Measurements from ENCODE around the gene TBC1D8. TPM values are rescaled to one million over a fixed set of nuclear protein-coding genes. Genes with fewer than 3 reads are reported as not detected.

Gene TBC1D8
- total and polyA plus RNA-seq, 3 donors from 2014 or later: 62.2 to 125 (median 90.1) TPM

DNA sequence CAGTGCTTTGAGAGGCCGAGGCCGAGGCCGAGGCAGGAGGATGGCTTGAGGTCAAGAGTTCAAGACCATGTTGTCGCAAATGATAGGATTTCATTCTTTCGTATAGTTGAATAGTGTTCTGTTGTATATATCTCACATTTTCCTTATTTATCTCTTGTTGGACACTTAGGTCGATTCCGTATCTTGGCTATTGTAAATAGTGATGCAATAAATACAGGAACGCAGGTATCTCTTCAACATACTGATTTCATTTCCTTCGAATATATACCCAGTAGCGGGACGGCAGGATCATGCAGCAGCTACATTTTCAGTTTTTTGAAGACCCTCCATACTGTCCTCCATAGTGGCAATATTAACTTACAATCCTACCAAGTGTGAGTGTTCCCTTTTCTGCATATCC is 4.1 kb downstream of the TBC1D8 start:
- Histone ChIP-seq H3K36me3 (ENCODE audit: low read depth, missing control alignments) (no peaks in the 10 kb centered on the region), H3K4me3 (no peak overlapping the region), H3K9me3 (no peaks in the 10 kb centered on the region), H3K4me1 (peaks cover 15% of the 10 kb centered on the region), H3K27ac (no peak overlapping the region), H3K27me3 (no peaks in the 10 kb centered on the region)
- no peak for DNase-seq
- 85% methylated on average over 11 of the region's 11 CpGs for WGBS, 2 donors
- intact Hi-C loops (cut with DNase I; ENCODE audit: low total_unique reads): no loop called here
- no peak for TF ChIP-seq POLR2A (IDR thresholded peaks at IDR 0.05)
- TF ChIP-seq, protein P1, sequence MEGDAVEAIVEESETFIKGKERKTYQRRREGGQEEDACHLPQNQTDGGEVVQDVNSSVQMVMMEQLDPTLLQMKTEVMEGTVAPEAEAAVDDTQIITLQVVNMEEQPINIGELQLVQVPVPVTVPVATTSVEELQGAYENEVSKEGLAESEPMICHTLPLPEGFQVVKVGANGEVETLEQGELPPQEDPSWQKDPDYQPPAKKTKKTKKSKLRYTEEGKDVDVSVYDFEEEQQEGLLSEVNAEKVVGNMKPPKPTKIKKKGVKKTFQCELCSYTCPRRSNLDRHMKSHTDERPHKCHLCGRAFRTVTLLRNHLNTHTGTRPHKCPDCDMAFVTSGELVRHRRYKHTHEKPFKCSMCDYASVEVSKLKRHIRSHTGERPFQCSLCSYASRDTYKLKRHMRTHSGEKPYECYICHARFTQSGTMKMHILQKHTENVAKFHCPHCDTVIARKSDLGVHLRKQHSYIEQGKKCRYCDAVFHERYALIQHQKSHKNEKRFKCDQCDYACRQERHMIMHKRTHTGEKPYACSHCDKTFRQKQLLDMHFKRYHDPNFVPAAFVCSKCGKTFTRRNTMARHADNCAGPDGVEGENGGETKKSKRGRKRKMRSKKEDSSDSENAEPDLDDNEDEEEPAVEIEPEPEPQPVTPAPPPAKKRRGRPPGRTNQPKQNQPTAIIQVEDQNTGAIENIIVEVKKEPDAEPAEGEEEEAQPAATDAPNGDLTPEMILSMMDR (IDR thresholded peaks at IDR 0.05): no peak

DNA sequence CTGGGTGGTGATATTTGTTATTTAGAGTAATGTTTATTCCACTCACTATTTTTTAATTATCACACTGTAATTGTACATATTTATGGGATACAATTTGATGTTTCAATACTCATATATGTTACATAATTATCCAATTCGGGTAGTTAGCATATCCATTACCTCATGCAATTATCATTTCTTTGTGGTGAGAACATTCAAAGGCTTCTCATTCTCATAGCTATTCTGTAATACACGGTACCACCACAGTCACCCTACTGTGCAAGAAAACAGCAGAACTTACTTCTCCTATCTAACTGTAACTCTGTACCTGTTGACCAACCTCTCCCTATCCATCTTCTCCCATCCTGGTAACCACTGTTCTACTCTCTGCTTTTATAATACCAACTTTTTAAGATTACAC is 4.6 kb downstream of the TBC1D8 start:
- no peak for DNase-seq
- intact Hi-C loops (cut with DNase I; ENCODE audit: low total_unique reads): no loop called here
- WGBS, 2 donors: 82 to 83% methylated on average over 2 of the region's 2 CpGs

DNA sequence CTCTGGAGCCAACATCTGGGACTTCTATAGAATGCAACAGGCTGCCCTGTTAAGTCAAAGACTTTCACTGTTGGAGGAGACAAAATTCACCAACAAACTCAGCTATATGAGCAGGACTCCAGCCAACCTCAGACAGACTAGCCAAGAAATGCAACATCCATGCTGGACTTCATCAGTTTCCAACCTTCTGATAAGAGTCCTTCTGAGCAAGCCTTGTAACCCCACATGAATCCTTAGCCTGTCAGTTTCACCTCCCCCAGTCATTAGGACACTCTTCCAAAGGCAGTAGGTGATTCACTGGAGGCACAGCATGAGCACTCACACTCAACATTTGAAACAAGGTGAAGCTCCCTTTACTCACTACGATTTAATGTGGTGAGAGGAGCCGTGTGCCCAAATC is 5.8 kb downstream of the TBC1D8 start:
- H3K4me1 ChIP-seq: peaks cover 21% of the 10 kb centered on the region
- H3K9me3 ChIP-seq: no peaks in the 10 kb centered on the region
- WGBS, 2 donors: 80 to 81% methylated on average over 2 of the region's 2 CpGs
- no peak overlapping the region for H3K4me3 ChIP-seq
- DNase-seq: no peak
- TF ChIP-seq, protein P1 (IDR thresholded peaks at IDR 0.05): no peak
- no peak for TF ChIP-seq POLR2A (IDR thresholded peaks at IDR 0.05)
- H3K27ac ChIP-seq: no peak overlapping the region
- no peaks in the 10 kb centered on the region for H3K27me3 ChIP-seq
- intact Hi-C loops (cut with DNase I; ENCODE audit: low total_unique reads): no loop called here
- H3K36me3 ChIP-seq (ENCODE audit: low read depth, missing control alignments): no peaks in the 10 kb centered on the region

More for the DNA sequence above, 4.6 kb downstream of the TBC1D8 start:
- no peaks in the 10 kb centered on the region for H3K9me3 ChIP-seq
- no peak for TF ChIP-seq POLR2A (IDR thresholded peaks at IDR 0.05)
- TF ChIP-seq, protein P1 (IDR thresholded peaks at IDR 0.05): no peak
- H3K27ac ChIP-seq: no peak overlapping the region
- H3K4me1 ChIP-seq: peaks cover 15% of the 10 kb centered on the region
- no peak overlapping the region for H3K4me3 ChIP-seq
- H3K36me3 ChIP-seq (ENCODE audit: low read depth, missing control alignments): no peaks in the 10 kb centered on the region
- H3K27me3 ChIP-seq: no peaks in the 10 kb centered on the region

DNA sequence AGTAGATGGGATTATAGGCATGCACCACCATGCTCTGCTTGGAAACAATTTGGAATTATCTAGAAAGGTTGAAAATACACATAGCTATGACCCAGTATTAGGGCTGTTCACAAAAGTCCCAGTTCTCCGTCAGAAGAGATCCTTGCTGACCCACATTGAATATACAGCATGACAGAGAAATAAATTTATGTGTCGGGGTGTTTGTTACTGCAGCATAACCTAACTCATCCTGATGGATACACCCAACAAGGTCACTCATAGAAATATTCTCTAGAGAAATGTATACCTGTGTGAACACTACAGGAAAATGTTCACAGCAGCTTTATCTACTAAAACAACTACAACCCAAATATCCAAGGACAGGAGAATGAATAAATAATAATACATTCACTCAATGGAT is 9.0 kb downstream of the TBC1D8 start:
- H3K27ac ChIP-seq: no peak overlapping the region
- H3K4me3 ChIP-seq: no peak overlapping the region
- DNase-seq: no peak
- peaks cover 10% of the 10 kb centered on the region for H3K4me1 ChIP-seq
- H3K9me3 ChIP-seq: no peaks in the 10 kb centered on the region
- WGBS, 2 donors: 96 to 97% methylated on average over 2 of the region's 2 CpGs
- TF ChIP-seq, protein P1 (IDR thresholded peaks at IDR 0.05): no peak
- TF ChIP-seq POLR2A (IDR thresholded peaks at IDR 0.05): no peak
- no peaks in the 10 kb centered on the region for H3K27me3 ChIP-seq
- no peaks in the 10 kb centered on the region for H3K36me3 ChIP-seq (ENCODE audit: low read depth, missing control alignments)
- intact Hi-C loops (cut with DNase I; ENCODE audit: low total_unique reads): no loop called here

DNA sequence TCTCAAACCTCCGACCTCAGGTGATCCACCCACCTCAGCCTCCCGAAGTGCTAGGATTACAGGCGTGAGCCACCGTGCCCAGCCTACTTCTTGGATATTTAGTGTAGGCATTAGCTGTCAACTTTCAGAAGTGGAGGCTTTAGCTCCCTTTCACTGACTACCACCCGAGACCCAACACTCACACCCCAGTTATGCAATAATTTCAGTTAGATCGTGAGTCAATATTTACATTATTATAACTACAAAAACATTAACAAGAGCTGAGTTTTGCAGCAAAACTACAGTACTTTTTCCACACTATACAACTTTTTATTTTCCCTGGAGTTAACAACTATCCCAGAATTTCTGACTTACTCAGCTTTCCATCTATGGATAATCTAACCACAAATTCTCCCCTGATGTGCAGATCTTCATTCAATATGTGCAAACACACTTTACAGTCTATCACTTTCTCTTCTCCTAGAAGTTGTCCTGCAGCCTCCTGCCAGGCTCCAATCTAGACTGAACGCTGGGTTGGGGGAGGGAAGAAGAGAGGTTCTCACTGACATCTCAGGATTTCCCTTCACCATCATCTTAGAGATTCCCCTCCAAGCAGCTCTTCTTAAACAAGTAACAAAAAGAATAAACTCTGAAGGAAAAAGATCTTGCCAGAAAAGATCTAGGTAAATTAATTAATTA is 10.1 kb downstream of the TBC1D8 start:
- DNase-seq: no peak
- Histone ChIP-seq H3K9me3 (no peaks in the 10 kb centered on the region), H3K4me1 (peaks cover 10% of the 10 kb centered on the region), H3K27ac (no peak overlapping the region), H3K36me3 (ENCODE audit: low read depth, missing control alignments) (no peaks in the 10 kb centered on the region), H3K4me3 (no peak overlapping the region), H3K27me3 (no peaks in the 10 kb centered on the region)
- WGBS, 2 donors: 85 to 90% methylated on average over 7 of the region's 7 CpGs
- TF ChIP-seq POLR2A (IDR thresholded peaks at IDR 0.05): no peak
- TF ChIP-seq, protein P1 (IDR thresholded peaks at IDR 0.05): no peak
- intact Hi-C loops (cut with DNase I; ENCODE audit: low total_unique reads): no loop called here

Measured in testis (tissue), 3 donors.